AG04449 (cell line): Measurements from ENCODE around the gene MC2R.

Source experiments
- CTCF ChIA-PET: fragments of 350-600 bp; formaldehyde crosslinking; extraction: SDS; loops from one replicate; lab custom pipeline; 2021; ENCODE audit warnings: antibody characterized with exemption; lab: Yijun Ruan, JAX
- POLR2A ChIA-PET: fragments of 400-600, 350-600 bp; formaldehyde crosslinking; extraction: SDS; loops from one replicate; lab custom pipeline; 2020; ENCODE audit warnings: antibody characterized with exemption, inconsistent platforms; lab: Yijun Ruan, JAX
- DNase-seq: peaks from one replicate; pipeline ENCODE4 v3.0.0-alpha.2; 2010; ENCODE audit warnings: low read depth, low spot score
- H3K4me3 ChIP-seq: 2 replicates; pipeline ENCODE4 v1.5.1; 2011; ENCODE audit warnings: low read depth, mild to moderate bottlenecking, control low read depth, low read length
- CTCF ChIP-seq: IDR thresholded peaks from one replicate; pipeline ENCODE4 v1.5.1; 2011; ENCODE audit warnings: mild to moderate bottlenecking, moderate library complexity, low read length, control low read depth, inconsistent platforms; ENCODE audit not compliant: insufficient read depth; ENCODE audit errors: missing control alignments

The MC2R gene

GRCh38 chr18:13915995-13916431 lies 677 bp upstream of the MC2R start:
- no peak for DNase-seq
- TF ChIP-seq CTCF, result no peak
- CTCF ChIA-PET, result no interaction called here

GRCh38 chr18:13914756-13915155 lies 580 bp downstream of the MC2R start:
- H3K4me3 ChIP-seq, result no peak overlapping the region
- ChIA-PET POLR2A (no interaction called here), CTCF (no interaction called here)
- DNase-seq, result no peak
- no peak for TF ChIP-seq CTCF

More at GRCh38 chr18:13915995-13916431, 677 bp upstream of the MC2R start:
- no peak overlapping the region for H3K4me3 ChIP-seq
- POLR2A ChIA-PET, result no interaction called here

- H3K4me3 ChIP-seq, result no peak overlapping the region
- no peak for TF ChIP-seq CTCF
- ChIA-PET CTCF (no interaction called here), POLR2A (no interaction called here)
- no peak for DNase-seq
These were observed 1.2 kb downstream of the MC2R start for GRCh38 chr18:13914170-13914569.

GRCh38 chr18:13913205-13913604 lies 2.1 kb downstream of the MC2R start:
- no peak for TF ChIP-seq CTCF
- no peak for DNase-seq
- ChIA-PET POLR2A (no interaction called here), CTCF (no interaction called here)
- no peak overlapping the region for H3K4me3 ChIP-seq

- ChIA-PET CTCF (no interaction called here), POLR2A (no interaction called here)
- H3K4me3 ChIP-seq, result no peak overlapping the region
- TF ChIP-seq CTCF, result no peak
- no peak for DNase-seq
These were observed 2.7 kb downstream of the MC2R start for GRCh38 chr18:13912601-13913000.

- no peak overlapping the region for H3K4me3 ChIP-seq
- CTCF ChIA-PET, result no interaction called here
- no peak for DNase-seq
- POLR2A ChIA-PET, result no interaction called here
- no peak for TF ChIP-seq CTCF
These were observed 4.3 kb downstream of the MC2R start for GRCh38 chr18:13910986-13911385.
